NCI-H524 (cell line): ENCODE results near the gene ABCB9.
A peak's percentile ranks its signal among the peaks of the same experiment; 100 is the strongest.
"Not testable (repeated sequence)": the region's sequence is repeated elsewhere in the genome, so short reads cannot be mapped to it uniquely, and the experiment has no call there.

Experiments used
- DNase-seq, 2 experiments: peaks; one replicate each; lab custom pipeline; 2025; lab: John Stamatoyannopoulos, UW

The ABCB9 gene

GRCh38 chr12:122963941-122964265, 2.4 kb downstream of the ABCB9 start:
- DNase-seq = no peak

GRCh38 chr12:122961531-122962329, 4.5 kb downstream of the ABCB9 start:
- no peak for DNase-seq

DNA sequence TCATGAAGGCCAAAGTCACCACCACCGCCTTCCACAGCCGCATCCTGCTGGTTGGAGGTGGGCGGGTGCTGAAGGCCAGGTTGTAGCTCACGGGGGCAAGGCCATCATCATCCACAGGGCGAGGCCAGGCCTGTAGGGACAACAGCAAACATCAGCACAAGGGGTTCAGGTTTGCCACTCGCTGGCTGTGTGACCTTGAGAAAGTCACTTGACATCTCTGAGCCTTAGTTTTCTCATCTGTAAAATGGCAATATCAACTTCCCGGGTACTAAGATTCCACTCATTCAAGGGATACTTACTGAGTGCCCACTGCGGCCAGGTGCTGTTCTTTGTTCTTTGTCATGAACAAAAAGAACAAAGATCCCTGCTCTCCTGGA, 6.1 kb downstream of the ABCB9 start:
- no peak for DNase-seq

- no peak for DNase-seq
These were observed 6.6 kb downstream of the ABCB9 start for GRCh38 chr12:122959566-122960192.

DNA sequence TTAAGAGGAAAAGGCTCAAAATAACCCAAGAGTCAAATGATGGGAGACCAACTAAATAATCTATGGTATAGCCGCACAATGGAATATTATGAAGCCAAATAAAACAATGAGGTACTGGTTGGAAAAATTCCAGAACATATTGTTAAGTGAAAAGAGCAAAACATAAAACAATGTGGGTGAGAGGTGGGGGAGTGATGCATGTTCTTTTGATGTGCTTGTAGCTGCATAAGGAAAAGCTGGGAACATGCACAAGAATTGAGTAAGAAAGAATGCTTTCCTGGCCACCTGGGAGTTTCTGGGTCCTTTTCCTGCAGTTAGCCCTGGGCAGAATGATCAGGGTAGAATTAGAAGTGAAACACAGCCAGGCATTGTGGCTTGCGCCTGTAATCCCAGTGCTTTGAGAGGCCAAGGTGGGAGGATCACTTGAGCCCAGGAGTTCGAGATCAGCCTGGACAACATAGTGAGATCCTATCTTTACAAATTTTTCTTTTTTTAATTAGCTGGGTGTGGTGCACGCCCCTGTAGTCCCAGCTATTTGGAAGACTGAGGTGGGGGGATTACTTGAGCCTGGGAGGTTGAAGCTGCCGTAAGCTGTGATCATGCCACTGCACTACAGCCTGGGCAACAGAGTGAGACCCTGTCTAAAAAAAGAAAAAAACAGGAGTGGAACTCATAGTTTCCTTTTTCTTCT, 7.9 kb downstream of the ABCB9 start:
- DNase-seq = no peak

- DNase-seq = no peak
These were observed 10.2 kb downstream of the ABCB9 start for GRCh38 chr12:122956035-122956434.

- DNase-seq = peak in 1 of 2 experiments; percentile 17
These were observed 11.1 kb downstream of the ABCB9 start for GRCh38 chr12:122955156-122955555.

DNA sequence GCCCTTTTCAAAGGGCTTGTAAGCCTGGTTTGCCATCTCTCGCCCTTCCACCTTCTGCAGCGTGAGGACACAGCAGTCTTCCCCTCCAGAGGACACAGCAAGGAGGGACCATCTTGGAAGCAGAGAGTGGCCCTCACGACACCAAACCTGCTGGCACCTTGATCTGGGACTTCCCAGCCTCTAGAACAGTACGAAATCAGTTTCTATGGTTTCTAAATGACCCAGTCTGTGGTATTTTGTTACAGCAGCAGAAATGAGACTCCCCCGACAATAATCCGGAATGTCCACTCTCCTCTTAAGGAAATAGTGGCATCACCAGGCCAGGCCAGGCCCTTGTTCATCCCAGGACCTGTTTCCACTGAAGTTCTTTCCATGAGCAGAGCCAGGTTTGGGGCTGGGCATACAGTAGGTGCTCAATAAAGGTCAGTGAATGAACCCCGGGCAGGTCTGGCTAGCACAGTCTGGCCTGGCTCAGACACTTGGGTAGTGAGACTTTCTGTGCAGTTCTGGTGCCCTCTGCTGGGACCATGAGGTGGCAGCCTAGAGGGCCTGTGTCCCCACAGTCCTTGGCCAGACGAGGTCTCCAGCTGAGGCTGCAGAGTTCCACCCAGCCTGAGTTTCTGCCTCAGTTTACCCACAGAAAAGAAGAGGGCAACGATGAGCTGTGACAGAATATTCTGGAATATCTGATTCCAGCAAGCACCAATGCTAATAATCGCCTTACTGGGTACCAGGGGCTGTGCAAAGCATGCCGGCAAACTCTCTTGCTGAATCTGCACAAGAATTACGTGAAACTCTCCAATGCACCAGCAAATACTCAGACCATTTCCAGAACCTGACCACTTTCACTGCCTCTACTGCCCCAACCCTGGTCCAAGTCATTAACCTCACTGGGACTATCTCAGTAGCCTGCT, 14.0 kb downstream of the ABCB9 start:
- peak in 1 of 2 experiments; percentile 60 for DNase-seq

DNA sequence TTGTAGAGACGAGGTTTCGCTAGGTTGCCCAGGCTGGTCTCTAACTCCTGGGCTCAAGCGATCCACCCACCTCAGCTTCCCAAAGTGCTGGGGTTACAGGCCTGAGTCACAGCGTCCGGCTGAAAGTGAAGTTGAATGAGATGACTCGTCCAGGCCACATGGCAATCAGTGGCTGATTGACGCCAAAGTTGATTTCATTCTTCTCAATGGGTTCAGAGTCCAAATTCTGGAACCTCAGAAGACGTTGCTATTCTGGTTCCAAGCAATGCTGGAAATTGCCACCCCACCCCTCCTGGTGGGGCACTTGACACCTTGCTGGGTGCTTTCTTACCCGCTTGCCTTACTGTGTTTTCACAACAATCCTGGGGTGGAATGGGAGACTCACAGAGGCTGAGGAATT, 14.9 kb downstream of the ABCB9 start:
- DNase-seq = no peak

DNA sequence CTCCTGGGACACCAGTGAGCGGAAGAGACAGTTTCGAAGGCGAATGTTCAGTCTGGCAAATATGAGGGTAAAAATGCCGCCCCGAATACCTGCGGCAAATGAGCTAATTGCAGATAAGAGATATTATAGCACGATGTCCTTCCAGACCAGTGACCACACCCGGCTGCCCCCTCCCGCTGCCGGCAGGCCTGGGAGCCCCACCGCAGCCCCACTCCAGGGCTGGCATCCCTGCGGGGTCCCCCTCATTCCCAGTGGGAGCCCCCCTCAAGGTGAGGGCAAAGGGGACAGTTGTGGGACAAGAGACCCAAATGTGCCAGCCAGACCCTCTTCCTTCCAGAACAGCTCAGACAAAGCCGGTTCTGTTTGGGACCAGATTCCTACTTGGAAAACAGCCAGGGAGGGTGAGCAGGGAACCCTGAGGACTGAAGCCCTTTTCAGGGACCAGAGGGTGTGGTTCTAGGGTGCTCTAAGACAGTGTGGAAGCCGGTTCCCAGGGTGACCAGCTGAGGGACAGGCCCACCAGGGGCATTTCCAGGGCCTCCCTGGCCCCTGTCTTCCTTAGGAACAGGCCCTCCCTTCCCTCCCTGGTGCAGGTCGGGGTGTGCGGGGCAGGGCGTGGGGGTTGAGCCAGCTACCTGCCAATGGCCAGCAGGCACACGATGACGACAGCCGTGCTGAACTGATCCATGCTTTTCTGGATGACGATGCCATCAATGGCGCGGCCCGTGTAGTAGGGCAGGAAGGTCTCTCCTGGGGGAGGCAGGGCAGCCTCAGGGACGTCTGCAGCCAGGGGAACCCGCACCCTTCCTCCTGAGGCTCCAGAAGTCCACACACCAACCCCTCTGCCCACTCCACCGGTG, 16.2 kb downstream of the ABCB9 start:
- DNase-seq = no peak

DNA sequence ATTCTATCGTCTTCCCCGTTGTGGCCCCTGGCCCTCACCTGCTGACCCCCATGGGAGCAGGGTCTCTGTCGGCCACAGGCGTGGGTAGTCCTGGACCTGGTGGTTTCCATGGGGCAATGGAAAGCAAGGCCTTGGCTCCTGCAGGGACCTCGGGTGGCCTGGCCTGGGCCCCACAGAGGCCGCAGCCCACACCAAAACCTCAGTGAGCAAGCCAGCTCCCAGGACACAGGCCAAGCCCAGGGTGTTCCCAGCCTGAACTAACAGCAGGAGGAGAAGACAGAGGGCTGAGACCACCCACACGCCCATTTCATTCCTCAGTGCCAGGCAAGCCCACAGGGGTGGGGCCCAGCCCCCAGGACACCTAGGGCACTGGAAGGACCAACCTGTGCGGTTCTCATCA, 16.9 kb downstream of the ABCB9 start:
- DNase-seq = no peak

DNA sequence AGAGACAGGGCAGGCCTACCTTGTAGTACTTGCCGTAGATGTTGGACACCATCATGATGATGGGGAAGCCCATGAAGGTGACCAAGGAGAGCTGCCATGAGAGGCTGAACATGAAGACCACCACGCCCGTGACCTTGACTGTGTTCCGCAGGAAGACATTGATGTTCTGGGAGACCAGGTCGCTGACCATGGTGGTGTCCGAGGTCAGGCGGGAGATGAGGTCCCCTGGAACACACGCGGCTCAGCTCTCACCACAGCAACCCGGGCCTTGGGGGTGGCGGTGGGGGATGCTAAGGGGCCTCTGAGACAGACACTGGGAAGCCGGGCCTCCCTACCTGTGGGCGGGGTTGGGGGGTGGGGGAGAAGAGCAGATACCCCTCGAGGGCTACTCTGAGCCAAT, 17.7 kb downstream of the ABCB9 start:
- DNase-seq = no peak

- DNase-seq = no peak
These were observed 18.9 kb downstream of the ABCB9 start for GRCh38 chr12:122947352-122947792.

- no peak for DNase-seq
These were observed 19.4 kb downstream of the ABCB9 start for GRCh38 chr12:122946690-122947341.

GRCh38 chr12:122944605-122945592, 21.4 kb downstream of the ABCB9 start:
- no peak for DNase-seq

GRCh38 chr12:122943196-122943595, 23.1 kb downstream of the ABCB9 start:
- DNase-seq = no peak

- peak in 1 of 2 experiments; percentile 12 for DNase-seq
These were observed 23.6 kb downstream of the ABCB9 start for GRCh38 chr12:122942637-122943036.

GRCh38 chr12:122941351-122941750, 24.9 kb downstream of the ABCB9 start:
- not testable (repeated sequence) for DNase-seq

GRCh38 chr12:122939125-122939524, 27.1 kb downstream of the ABCB9 start:
- DNase-seq = no peak
